CMK (cell line): ENCODE measurements around the gene MSI2.
"Not testable (repeated sequence)": the region's sequence is repeated elsewhere in the genome, so short reads cannot be mapped to it uniquely, and the experiment has no call there.

Source experiments
- DNase-seq: peaks from one replicate; pipeline ENCODE4 v3.0.0-alpha.2; 2010; ENCODE audit warnings: low read depth

Gene MSI2

GRCh38 chr17:57293077-57293476 lies 36.8 kb downstream of the MSI2 start:
- DNase-seq: no peak

- no peak for DNase-seq
Observed at GRCh38 chr17:57294101-57294500, 37.8 kb downstream of the MSI2 start.

GRCh38 chr17:57294629-57295501 lies 38.5 kb downstream of the MSI2 start:
- DNase-seq: no peak

- DNase-seq: no peak
Observed at GRCh38 chr17:57295526-57296023, 39.3 kb downstream of the MSI2 start.

GRCh38 chr17:57296231-57296630 lies 39.9 kb downstream of the MSI2 start:
- DNase-seq: no peak

GRCh38 chr17:57299176-57299575 lies 42.9 kb downstream of the MSI2 start:
- DNase-seq: no peak

- not testable (repeated sequence) for DNase-seq
Observed at GRCh38 chr17:57300592-57300991, 44.3 kb downstream of the MSI2 start.

GRCh38 chr17:57302690-57303465 lies 46.6 kb downstream of the MSI2 start:
- no peak for DNase-seq

GRCh38 chr17:57305144-57305728 lies 48.9 kb downstream of the MSI2 start:
- no peak for DNase-seq

- DNase-seq: no peak
Observed at GRCh38 chr17:57305908-57306504, 49.7 kb downstream of the MSI2 start.

GRCh38 chr17:57308543-57309186 lies 52.3 kb downstream of the MSI2 start:
- no peak for DNase-seq

- no peak for DNase-seq
Observed at GRCh38 chr17:57309479-57309878, 53.2 kb downstream of the MSI2 start.

GRCh38 chr17:57311281-57312216 lies 55.2 kb downstream of the MSI2 start:
- no peak for DNase-seq

GRCh38 chr17:57312242-57312641 lies 55.9 kb downstream of the MSI2 start:
- no peak for DNase-seq

GRCh38 chr17:57313097-57313835 lies 56.9 kb downstream of the MSI2 start:
- no peak for DNase-seq

GRCh38 chr17:57315061-57316015 lies 59.0 kb downstream of the MSI2 start:
- DNase-seq: no peak

GRCh38 chr17:57316361-57316760 lies 60.0 kb downstream of the MSI2 start:
- DNase-seq: no peak

GRCh38 chr17:57317079-57317478 lies 60.8 kb downstream of the MSI2 start:
- no peak for DNase-seq

GRCh38 chr17:57318913-57319312 lies 62.6 kb downstream of the MSI2 start:
- no peak for DNase-seq
